IPS DF 4.7 (cell line): ENCODE data around the gene SLIT3.

Source experiments
- DNase-seq: peaks from one replicate; pipeline ENCODE4 v3.0.0-alpha.2; 2013; ENCODE audit warnings: low spot score; ENCODE audit errors: extremely low read depth

Gene SLIT3

GRCh38 chr5:168932400-168933189, 368.3 kb downstream of the SLIT3 start:
- no peak for DNase-seq

DNA sequence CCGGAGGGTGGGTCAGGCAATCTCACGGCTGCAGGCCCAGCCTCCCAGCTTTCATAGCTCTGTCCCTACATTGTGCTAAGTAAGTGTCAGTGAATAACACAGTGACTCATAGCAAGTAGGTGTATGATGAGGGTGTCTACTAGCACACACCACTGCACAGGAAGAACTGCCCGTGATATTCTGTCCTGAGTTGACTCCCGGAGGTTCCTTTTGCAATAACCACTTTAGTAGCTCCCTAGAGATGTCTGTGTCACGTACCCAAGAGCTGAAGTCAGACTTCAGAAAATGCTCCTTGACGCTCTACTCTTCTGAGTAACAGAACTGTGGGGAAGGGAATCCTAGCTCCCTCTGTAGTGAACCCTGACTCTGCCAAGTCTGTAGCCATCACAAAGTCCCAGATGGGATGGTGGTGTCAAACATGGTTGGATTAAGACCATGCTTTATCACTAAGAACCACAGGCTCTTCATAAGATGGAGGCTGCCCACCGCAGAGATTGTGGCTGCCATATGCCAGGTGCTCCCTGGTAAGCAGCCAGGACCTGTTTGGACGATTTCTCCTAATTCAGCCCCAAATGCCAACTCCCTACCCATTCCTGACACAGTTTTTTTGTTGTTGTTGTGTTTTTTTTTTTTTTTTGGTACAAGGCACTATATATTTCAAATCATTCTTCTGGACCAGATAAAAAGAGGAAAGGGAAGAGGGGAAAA, 369.1 kb downstream of the SLIT3 start:
- no peak for DNase-seq

DNA sequence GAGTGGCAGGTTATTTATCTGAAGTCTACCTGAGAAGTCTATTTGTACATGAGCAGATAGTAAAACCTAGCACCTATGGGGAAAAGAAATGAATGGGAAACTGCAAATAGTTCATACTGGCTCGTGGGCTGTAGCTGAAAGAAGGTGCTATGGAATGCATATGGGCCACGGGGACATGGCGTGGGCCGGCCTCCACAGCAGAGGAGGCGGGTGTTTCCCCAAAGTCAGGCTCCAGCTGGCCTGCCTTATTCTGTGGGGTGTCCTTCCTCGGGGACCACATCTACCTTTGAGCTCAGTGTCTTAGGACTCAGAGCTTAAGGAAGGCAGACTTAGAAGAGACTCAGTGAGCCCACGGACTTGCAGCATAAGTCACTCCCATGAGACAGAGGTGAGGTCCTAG, 371.3 kb downstream of the SLIT3 start:
- no peak for DNase-seq

- no peak for DNase-seq
Observed at GRCh38 chr5:168925160-168925559, 375.8 kb downstream of the SLIT3 start.

DNA sequence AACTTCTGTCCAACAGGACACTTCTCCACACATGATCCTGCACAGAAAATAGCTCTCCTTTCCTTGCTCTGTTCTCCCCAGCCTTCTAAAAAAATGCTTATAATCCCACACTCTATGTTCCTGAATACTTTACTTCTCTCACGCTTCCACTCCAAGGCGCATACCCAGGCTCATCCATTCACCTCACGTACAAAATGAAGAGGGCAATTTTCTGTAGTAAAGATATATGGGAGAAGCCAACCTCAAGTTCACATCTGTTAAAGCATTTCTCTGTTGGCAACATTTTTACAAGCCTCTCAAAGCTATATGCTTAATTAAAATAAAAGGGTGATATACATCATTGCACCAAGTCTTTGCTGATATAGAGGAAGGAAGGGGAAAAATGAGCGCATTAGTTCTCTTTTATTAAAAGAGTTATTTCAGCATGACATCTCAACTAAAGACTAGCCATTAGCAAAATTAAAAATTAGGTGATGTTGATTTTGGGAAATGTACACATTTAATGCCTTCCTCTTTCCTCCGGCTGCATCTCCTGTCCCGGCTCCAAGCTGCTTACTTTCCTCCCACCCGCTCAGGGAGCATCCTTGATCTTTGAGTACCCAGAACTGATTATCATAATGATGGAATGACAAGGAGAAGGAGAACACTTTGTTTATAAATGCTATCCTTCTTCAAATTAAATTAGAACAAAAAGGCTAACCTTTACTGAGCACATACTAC, 379.6 kb downstream of the SLIT3 start:
- no peak for DNase-seq

- no peak for DNase-seq
Observed at GRCh38 chr5:168920019-168920810, 380.7 kb downstream of the SLIT3 start.

- DNase-seq: no peak
Observed at GRCh38 chr5:168917947-168918600, 382.9 kb downstream of the SLIT3 start.

DNA sequence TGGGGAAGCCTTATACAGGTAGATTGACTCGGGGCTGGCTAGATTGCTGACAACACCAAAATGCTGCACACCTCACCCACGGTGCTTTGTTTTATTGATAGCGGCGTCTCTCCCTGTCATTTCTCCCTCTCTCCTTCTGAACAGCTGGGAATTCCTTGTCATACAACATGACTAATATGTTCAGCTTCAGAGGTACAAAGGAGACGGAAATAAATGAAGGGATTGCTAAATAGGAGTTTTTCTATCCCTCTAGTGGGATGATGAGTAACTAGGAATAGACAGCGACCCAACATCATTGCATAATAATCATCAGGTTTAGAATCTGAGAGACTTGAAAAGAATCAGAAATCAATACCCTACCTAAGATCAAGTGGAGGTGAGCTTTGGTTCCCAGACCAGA, 384.1 kb downstream of the SLIT3 start:
- no peak for DNase-seq

DNA sequence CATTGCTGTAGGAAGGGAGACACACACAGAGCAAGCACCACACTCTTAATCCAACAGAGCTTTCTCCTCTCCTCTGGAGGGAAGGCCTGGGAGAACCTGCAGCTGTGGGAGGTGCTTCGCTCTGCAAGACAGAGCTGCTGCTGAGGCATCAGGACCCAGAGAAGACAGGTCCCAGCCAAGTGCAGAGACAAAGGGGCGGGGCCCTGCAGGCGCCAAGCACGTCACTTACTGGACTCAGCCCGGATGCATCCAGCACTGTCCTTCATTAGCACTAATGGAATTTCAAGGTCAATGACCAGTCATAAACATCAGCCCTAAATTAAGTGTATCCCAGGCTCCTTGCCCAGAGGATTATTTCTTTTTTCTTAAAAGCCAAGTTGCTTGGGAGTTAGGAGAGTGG, 384.7 kb downstream of the SLIT3 start:
- DNase-seq: peak; percentile 9

DNA sequence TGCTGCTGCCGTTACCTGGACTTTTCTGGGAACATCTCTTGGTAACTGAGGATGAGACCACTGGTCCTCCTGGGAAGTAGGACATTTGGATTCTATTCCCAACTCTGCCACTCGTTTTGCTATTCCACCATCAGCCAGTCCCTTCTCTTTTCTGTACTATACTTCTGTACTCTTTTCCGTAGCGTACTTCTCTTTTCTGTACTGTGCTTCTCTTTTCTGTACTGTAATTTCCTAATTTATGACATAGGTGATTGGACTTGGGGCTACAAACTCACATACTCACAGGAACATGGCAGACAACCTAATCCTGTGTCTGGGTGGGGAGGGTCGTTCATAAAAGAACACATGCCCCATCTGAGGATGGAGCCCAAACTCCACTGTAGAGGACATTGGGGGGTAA, 386.4 kb downstream of the SLIT3 start:
- DNase-seq: no peak

DNA sequence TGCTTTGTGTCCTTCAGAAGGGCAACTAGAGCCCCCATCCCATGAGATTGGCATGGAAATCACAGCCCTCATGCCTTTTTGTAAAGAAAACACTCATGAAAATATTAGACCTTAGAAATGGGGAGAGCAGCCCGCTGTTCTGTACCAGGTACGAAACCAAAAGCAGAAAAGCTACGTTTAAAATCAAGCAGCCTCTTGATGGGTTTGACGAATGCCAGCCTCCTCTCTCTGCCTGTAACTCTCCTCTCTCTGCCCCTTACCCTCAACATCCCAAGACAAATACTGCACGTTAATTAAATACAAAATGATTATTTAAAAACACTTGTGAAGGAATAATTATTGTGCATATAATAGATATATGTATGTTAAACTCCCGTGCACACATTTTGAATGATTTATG, 390.1 kb downstream of the SLIT3 start:
- no peak for DNase-seq

GRCh38 chr5:168908207-168908606, 392.7 kb downstream of the SLIT3 start:
- no peak for DNase-seq

GRCh38 chr5:168903061-168903460, 397.9 kb downstream of the SLIT3 start:
- DNase-seq: no peak

GRCh38 chr5:168899673-168900072, 401.3 kb downstream of the SLIT3 start:
- no peak for DNase-seq

DNA sequence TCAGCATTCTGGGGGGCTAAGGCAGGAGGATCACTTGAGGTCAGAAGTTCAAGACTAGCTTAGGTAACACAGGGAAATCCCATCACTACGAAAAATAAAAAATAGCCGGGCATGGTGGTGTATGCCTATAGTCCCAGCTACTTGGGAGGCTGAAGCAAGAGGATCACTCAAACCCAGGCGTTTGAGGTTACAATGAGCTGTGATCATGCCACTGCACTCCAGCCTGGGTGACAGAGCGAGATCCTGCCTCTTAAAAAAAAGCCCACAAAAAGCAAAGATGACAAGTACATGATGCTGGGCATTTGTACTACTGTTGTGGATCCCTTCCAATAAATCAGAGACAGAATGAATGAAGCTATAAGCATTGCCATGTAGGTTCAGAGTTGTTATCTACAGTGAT, 401.7 kb downstream of the SLIT3 start:
- no peak for DNase-seq

DNA sequence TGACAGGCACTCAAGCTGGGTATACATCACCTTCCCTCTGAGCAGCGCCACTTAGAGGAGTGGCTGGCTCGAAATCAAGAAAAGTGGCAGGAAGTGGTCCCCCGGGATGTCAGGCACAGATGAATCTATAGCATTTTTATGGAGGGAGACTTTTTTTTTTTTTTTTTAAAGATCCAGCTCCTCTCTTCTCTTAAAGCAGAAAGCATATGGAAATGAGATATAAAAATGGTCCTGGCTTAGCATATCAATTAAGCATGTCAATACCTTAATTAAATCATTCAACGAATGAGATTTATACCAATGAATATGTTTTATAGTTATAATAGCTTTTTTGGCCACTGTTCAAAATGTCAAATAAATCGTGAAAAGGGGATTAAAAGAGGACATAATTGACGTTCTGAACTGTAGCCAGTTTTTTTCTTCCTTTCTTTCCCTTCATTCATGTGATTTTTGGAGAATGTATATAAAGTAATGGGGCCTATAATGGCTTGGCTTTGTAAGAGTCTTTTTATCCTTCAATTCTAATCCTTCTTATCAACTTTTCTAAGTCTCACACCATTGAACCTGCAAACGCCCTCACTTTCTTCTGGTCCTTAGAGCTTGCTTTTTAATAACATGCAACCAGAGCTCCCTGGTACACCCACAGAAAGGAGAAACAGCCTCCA, 402.6 kb downstream of the SLIT3 start:
- DNase-seq: no peak

GRCh38 chr5:168897387-168898122, 403.4 kb downstream of the SLIT3 start:
- no peak for DNase-seq

DNA sequence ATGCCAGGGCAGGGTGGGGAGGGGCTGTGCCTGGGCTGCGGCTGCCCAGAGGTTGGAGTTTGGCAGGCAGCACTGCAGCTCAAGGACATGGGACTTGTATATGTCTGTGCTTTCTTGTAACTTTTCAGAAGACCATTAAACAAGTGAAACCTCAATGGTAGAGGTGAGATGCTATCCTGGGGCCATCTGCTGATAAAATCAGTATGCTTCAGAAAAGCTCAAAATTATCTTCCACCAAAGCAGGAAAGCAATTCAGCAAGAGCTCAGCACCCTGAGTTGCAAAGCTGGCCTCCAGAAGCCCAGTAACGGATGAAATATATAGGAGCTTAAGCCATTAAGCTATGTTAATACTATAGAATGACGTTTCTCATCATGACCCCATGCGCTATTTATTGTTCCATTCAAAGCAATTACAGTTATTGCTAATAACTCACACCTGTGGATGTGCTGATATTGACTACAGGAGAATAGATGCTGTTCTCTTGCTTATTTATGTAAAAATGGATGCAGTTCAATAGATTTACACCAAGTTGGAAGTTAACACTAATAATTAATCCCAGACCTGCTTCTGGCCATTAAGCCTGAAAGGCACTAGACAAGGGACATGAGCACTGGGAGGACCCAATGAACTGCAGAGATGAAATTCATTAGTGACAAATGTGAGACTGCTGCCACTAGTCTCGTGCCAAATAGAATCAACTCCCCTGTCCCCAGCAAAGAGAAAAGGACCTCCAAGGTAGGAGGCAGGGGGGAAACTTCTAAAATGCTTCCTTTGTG, 405.5 kb downstream of the SLIT3 start:
- DNase-seq: no peak

GRCh38 chr5:168893283-168893682, 407.7 kb downstream of the SLIT3 start:
- no peak for DNase-seq
